ENCODE results near the gene SPTAN1.
"Not testable (repeated sequence)": the region's sequence is repeated elsewhere in the genome, so short reads cannot be mapped to it uniquely, and the experiment has no call there.

The SPTAN1 gene

GRCh38 chr9:128552153-128552743 is at the start of gene SPTAN1:
SPTAN1 (plus strand) TSS chr9:128552587; CDS start chr9:128566741, 14,154 bp downstream.
- DNase-seq (ENCODE audit: low read depth) = peak; percentile 55
- in situ Hi-C loops (cut with HindIII; ENCODE audit: low sequenced_read_pairs) = no loop called here
- no peak for TF ChIP-seq CTCF (IDR thresholded peaks at IDR 0.05; ENCODE audit: low read depth, low read length, missing control alignments)
- peak within 1 kb of the TSS; percentile 83 for H3K4me3 ChIP-seq (ENCODE audit: low read depth, low read length)

- in situ Hi-C loops (cut with HindIII; ENCODE audit: low sequenced_read_pairs); H3K4me3 ChIP-seq (ENCODE audit: low read depth, low read length): not testable (repeated sequence)
Measured at GRCh38 chr9:128503415-128503825, 49.0 kb upstream of the SPTAN1 start.

GRCh38 chr9:128503870-128504269 is 48.5 kb upstream of the SPTAN1 start:
- no peak for TF ChIP-seq CTCF (IDR thresholded peaks at IDR 0.05; ENCODE audit: low read depth, low read length, missing control alignments)
- no peak for DNase-seq (ENCODE audit: low read depth)
- in situ Hi-C loops (cut with HindIII; ENCODE audit: low sequenced_read_pairs) = no loop called here
- H3K4me3 ChIP-seq (ENCODE audit: low read depth, low read length) = peak overlapping the region; percentile 96

More at GRCh38 chr9:128503415-128503825, 49.0 kb upstream of the SPTAN1 start:
- DNase-seq (ENCODE audit: low read depth) = not testable (repeated sequence)

GRCh38 chr9:128504485-128505413 is 47.6 kb upstream of the SPTAN1 start, which contains the start of gene GLE1:
GLE1 (plus strand) TSS chr9:128504719; CDS start chr9:128504806, 87 bp downstream.
- DNase-seq (ENCODE audit: low read depth) = peak; percentile 76
- peak within 1 kb of the TSS; percentile 96 for H3K4me3 ChIP-seq (ENCODE audit: low read depth, low read length)
- TF ChIP-seq CTCF (IDR thresholded peaks at IDR 0.05; ENCODE audit: low read depth, low read length, missing control alignments) = no peak
- in situ Hi-C loops (cut with HindIII; ENCODE audit: low sequenced_read_pairs) = no loop called here

- no peak for TF ChIP-seq CTCF (IDR thresholded peaks at IDR 0.05; ENCODE audit: low read depth, low read length, missing control alignments)
- no peak for DNase-seq (ENCODE audit: low read depth)
- in situ Hi-C loops (cut with HindIII; ENCODE audit: low sequenced_read_pairs) = no loop called here
- peak overlapping the region; percentile 96 for H3K4me3 ChIP-seq (ENCODE audit: low read depth, low read length)
Measured at GRCh38 chr9:128505414-128505765, 47.0 kb upstream of the SPTAN1 start.

GRCh38 chr9:128505906-128506305 is 46.5 kb upstream of the SPTAN1 start:
- DNase-seq (ENCODE audit: low read depth); in situ Hi-C loops (cut with HindIII; ENCODE audit: low sequenced_read_pairs): not testable (repeated sequence)
- peak overlapping the region; percentile 96 for H3K4me3 ChIP-seq (ENCODE audit: low read depth, low read length)

GRCh38 chr9:128512820-128513219 is 39.6 kb upstream of the SPTAN1 start:
- TF ChIP-seq CTCF (IDR thresholded peaks at IDR 0.05; ENCODE audit: low read depth, low read length, missing control alignments) = no peak
- H3K4me3 ChIP-seq (ENCODE audit: low read depth, low read length) = no peak overlapping the region
- no peak for DNase-seq (ENCODE audit: low read depth)
- in situ Hi-C loops (cut with HindIII; ENCODE audit: low sequenced_read_pairs) = no loop called here
